Activated T-helper 1 cell treated with anti-CD3 and anti-CD28 coated beads, Interleukin-2, amount 50 U/mL, for 16 hours (primary cell): ENCODE measurements around the gene FPGS.
"Not testable (repeated sequence)": the region's sequence is repeated elsewhere in the genome, so short reads cannot be mapped to it uniquely, and the experiment has no call there.

Source experiments
- DNase-seq, 2 donors: peaks; one replicate each; pipeline ENCODE4 v3.0.0-alpha.2; 2020; ENCODE audit warnings: low read depth in 1 of 2, low spot score in 1 of 2

Gene FPGS

GRCh38 chr9:127835991-127836516 is 33.4 kb downstream of the FPGS start:
- no peak for DNase-seq

GRCh38 chr9:127836561-127836960 is 33.9 kb downstream of the FPGS start:
- not testable (repeated sequence) for DNase-seq

- DNase-seq: no peak
Observed at GRCh38 chr9:127837346-127837745, 34.7 kb downstream of the FPGS start.

GRCh38 chr9:127838375-127839078 is 35.8 kb downstream of the FPGS start:
- DNase-seq: no peak

GRCh38 chr9:127841087-127841835 is 38.6 kb downstream of the FPGS start:
- DNase-seq: no peak

- no peak for DNase-seq
Observed at GRCh38 chr9:127844821-127845359, 42.2 kb downstream of the FPGS start.

GRCh38 chr9:127845619-127846018 is 42.9 kb downstream of the FPGS start:
- not testable (repeated sequence) for DNase-seq

- DNase-seq: no peak
Observed at GRCh38 chr9:127846443-127847177, 43.9 kb downstream of the FPGS start.

GRCh38 chr9:127847178-127847510 is 44.5 kb downstream of the FPGS start:
- DNase-seq: no peak

GRCh38 chr9:127847833-127848755 is 45.4 kb downstream of the FPGS start:
- DNase-seq: no peak

- no peak for DNase-seq
Observed at GRCh38 chr9:127848756-127849504, 46.2 kb downstream of the FPGS start.

GRCh38 chr9:127850286-127850830 is 47.7 kb downstream of the FPGS start:
- DNase-seq: no peak

GRCh38 chr9:127852829-127853228 is 50.1 kb downstream of the FPGS start:
- no peak for DNase-seq

GRCh38 chr9:127853312-127854183 is 50.9 kb downstream of the FPGS start:
- no peak for DNase-seq

GRCh38 chr9:127854184-127854806 is 51.6 kb downstream of the FPGS start, which contains the start of gene ENG:
TSS of gene ENG (minus strand) at chr9:127854658. CDS start at chr9:127854355, 303 bp downstream.
- no peak for DNase-seq

- no peak for DNase-seq
Observed at GRCh38 chr9:127854960-127855359, 52.3 kb downstream of the FPGS start.

- DNase-seq: no peak
Observed at GRCh38 chr9:127855522-127855921, 52.8 kb downstream of the FPGS start.
